Spleen (tissue), 7 donors: ENCODE measurements around the gene CCDC120.

Experiments
- POLR2A ChIP-seq, 3 donors: fragments of 450-650 bp; IDR thresholded peaks; one replicate each; pipeline ENCODE4 v1.5.1; 2017; ENCODE audit warnings: antibody characterized with exemption in 3 of 3, mild to moderate bottlenecking in 1 of 3
- TF ChIP-seq, protein P1 (sequence below), 11 experiments: fragments of 200-600 bp in 7 of 11; fragments of 450-650 bp in 4 of 11; sonication (generic) in 4 of 11; IDR thresholded peaks in 8 of 11; conservative IDR thresholded peaks in 3 of 11; 1 replicate in 7 of 11; 2 replicates in 4 of 11; pipeline versions ENCODE4 v1.4.0 to v1.8.0; 2016 to 2021; ENCODE audit warnings: antibody characterized with exemption in 11 of 11, inconsistent platforms in 4 of 11, mild to moderate bottlenecking in 1 of 11
- donor health status: DM: no; HTN: no; CAD: no; lungs with moderate emphysema.
- donor health status: DM: no; HTN: no; CAD: no.
- donor health status: DM: no; HTN: no; CAD: no.

- TF ChIP-seq, protein P1, sequence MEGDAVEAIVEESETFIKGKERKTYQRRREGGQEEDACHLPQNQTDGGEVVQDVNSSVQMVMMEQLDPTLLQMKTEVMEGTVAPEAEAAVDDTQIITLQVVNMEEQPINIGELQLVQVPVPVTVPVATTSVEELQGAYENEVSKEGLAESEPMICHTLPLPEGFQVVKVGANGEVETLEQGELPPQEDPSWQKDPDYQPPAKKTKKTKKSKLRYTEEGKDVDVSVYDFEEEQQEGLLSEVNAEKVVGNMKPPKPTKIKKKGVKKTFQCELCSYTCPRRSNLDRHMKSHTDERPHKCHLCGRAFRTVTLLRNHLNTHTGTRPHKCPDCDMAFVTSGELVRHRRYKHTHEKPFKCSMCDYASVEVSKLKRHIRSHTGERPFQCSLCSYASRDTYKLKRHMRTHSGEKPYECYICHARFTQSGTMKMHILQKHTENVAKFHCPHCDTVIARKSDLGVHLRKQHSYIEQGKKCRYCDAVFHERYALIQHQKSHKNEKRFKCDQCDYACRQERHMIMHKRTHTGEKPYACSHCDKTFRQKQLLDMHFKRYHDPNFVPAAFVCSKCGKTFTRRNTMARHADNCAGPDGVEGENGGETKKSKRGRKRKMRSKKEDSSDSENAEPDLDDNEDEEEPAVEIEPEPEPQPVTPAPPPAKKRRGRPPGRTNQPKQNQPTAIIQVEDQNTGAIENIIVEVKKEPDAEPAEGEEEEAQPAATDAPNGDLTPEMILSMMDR (IDR thresholded peaks at IDR 0.05 in 8 of 11, conservative IDR thresholded peaks at IDR 0.05 in 3 of 11) = no peak
- TF ChIP-seq POLR2A (IDR thresholded peaks at IDR 0.05) = no peak
Observed at GRCh38 chrX:49043987-49044281, 14.9 kb upstream of the CCDC120 start.
